ENCODE results near the gene PLCD1.
"Not testable (repeated sequence)": the region's sequence is repeated elsewhere in the genome, so short reads cannot be mapped to it uniquely, and the experiment has no call there.

Gene PLCD1

DNA sequence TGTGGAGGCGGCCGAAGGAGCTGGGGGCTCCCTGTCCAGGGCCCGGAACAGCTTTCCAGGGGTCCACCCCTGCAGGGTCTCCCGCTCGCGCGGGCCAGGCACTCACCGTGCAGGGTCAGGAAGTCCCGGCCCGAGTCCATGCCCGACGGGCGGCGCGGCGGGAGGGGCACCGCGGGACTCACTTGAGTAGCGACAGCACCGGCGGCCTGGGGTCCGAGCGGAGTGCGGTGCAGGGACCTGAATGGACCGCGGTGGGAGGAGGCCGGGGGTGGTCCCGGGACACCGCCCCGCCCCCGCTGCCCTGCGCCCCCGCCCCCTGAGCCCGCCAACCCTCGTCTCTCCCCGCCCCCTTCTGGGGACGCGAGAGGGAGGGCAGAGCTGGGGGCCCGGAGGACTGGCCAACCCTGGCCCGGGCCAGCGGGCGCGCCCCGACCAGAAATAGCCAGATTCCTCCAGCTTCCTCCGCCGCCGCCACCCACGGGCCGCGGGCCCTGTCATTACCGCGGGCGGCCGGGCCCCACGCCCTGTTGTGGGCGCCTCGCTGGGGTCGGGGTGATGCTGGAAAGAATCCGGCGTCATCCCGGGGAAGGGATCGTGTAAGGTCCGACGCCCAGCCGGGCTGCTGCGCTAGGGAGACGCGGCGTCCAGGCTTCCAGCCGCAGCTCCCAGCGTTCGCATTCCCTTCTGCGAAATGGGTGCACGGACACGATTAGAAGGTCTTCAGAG, at the start of gene PLCD1:
PLCD1 (minus strand) TSS at position 243 of the 726 bp plus-strand sequence; CDS start at position 140, 103 bp downstream.
- DNase-seq (ENCODE audit: low read depth) = peak; percentile 20

DNA sequence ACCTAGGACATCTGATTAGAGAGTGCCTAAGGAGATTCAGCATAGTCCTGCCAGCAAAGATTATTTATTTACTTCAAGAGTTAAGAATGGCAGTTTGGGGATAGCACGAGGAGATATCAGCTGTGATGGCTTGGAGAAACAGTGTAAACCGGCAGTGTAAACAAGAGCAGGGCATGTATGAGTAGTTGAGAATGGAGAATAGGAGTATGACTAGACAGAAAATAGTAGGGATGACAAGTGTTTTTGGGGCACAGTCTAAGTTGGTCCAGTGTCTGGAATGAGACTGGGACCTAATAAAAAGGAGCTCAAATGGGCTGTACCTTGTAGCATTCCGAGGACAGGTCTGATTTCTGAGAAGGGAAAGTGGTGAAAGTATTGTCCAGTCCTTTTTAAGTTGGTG, 47.6 kb upstream of the PLCD1 start:
- DNase-seq (ENCODE audit: low read depth) = not testable (repeated sequence)

DNA sequence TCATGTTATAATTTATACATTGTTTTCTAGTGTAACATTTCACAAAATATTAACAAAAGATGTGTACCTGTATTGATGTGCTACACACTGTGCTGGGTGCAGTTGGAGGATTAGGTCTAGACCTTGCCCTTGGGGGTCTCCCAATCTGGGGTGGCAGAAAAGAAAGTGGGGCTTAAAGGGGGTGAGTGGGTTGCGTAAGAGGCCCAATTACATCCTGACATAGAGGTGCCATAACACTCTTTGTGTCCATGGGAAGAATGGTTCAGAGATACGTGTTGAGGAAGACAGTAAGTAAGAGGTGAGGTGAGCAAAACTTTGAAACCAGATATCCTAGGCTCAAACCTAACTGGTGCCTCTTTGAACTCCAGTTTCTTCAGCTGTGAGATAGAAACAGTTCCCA, 40.6 kb upstream of the PLCD1 start:
- no peak for DNase-seq (ENCODE audit: low read depth)

DNA sequence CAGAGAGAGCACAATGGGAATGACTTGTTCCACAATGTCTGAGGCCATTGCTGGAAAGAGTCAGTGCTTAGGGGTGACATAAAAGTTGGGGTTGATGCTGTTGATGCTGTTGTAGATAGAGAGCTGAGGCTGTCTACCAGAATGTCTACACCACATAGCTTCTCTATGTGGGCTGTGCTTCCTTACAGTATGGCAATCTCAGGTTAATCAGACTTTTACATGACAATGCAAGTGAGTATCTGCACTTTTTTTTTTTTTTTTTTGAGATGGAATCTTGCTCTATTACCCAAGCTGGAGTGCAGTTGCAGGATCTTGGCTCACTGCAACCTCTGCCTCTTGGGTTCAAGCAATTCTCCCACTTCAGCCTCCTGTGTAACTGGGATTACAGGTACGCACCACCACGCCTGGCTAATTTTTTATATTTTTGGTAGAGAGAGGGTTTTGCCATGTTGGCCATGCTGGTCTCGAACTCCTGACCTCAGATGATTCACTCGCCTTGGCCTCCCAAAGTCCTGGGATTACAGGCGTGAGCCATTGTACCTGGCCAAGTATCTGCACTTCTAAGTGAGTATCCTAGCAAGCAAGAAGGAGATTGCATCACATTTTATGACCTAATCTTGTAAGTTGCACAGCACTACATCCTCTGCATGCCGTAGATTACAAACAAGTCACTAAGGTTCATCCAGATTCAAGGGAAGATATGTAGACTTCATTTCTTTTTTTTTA, 38.2 kb upstream of the PLCD1 start:
- no peak for DNase-seq (ENCODE audit: low read depth)

DNA sequence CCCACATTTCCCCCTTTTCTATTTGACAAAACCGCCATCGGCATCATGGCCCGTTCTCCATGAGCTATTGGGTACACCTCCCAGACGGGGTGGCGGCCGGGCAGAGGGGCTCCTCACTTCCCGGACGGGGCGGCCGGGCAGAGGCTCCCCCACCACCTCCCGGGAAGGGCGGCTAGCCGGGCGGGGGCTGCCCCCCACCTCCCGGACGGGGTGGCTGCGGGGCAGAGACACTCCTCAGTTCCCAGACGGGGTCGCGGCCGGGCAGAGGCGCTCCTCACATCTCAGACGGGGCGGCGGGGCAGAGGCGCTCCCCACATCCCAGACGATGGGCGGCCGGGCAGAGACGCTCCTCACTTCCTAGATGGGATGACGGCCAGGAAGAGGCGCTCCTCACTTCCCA, 35.0 kb upstream of the PLCD1 start:
- DNase-seq (ENCODE audit: low read depth) = not testable (repeated sequence)

DNA sequence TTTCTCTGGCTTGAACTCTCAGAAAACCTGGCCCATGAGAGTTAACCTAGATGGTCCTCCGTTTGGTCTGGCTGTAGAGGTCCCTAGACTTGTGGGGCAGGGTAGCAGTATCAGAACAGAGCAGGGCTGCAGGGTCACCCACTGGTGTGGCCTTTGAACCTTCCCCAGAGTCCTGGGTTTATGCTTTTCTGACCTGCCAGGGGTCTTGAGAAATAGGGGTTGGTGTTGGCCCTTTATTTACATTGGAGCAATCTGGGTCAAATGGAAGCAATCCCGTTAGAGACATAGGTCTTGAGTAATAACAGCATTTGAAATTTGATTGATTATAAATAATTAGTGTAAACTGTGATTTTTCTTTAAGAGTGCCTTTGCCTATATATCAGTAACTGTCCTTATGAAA, 33.4 kb upstream of the PLCD1 start:
- no peak for DNase-seq (ENCODE audit: low read depth)

DNA sequence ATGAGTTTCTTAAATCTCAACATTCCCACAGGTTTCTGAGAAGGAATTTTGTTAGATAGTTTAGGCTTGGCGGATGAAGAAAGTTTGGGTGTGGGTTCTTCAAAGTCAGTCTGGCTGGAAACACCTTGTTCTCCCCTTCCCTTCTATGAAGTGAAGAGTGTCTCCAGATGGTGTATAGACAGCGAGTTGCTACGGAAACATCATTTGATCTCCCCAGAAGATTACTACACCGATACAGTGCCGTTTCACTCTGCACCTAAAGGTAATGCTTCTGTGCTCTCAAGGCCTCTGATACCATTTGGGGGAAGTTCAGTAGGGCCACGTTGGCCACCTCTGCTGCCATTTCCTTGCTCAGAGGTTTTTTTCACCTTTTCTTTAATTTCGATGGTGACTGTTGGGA, 30.1 kb upstream of the PLCD1 start:
- no peak for DNase-seq (ENCODE audit: low read depth)

DNA sequence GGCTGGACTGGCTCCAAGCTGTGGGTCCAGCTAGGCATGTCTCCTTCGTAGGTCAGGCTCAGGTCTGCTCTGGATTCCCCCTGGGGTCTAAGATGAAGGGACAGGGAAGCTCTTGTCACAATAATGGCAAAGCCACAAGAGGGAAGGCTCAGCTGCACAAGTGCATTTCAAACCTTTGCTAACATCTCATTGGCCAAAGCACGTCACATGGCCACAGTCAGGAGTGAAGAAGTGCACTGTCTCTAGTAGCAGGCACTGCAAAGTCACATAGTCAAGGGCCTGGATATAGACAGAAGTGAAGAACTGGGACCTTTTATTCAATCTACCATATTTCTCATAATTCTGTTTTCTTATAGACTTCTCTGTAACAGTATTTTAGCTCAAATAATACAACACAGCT, 29.7 kb upstream of the PLCD1 start:
- no peak for DNase-seq (ENCODE audit: low read depth)

DNA sequence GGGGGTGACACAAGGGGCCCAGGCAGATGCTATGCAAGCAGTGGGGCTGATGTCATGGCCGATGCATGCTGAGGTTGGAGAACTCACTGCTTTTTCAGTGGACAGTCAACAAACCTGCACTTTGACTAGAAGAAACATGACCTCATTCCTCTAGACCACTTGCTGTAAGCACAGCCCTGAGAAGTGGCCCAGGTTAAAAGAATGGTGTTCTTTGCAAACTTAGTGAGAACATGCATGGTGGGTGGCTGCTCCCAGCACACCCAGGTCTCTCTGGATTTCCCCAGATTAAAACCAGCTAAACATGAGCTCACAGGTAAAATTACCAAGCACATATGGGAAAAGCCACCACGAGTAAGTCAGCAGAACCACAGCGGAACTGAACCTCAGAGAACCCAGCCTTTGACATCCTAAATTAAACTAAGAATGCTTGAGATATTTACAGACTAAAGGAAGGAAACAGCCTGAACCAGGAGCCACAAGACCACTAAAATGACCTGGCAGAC, 25.1 kb upstream of the PLCD1 start:
- DNase-seq (ENCODE audit: low read depth) = no peak

DNA sequence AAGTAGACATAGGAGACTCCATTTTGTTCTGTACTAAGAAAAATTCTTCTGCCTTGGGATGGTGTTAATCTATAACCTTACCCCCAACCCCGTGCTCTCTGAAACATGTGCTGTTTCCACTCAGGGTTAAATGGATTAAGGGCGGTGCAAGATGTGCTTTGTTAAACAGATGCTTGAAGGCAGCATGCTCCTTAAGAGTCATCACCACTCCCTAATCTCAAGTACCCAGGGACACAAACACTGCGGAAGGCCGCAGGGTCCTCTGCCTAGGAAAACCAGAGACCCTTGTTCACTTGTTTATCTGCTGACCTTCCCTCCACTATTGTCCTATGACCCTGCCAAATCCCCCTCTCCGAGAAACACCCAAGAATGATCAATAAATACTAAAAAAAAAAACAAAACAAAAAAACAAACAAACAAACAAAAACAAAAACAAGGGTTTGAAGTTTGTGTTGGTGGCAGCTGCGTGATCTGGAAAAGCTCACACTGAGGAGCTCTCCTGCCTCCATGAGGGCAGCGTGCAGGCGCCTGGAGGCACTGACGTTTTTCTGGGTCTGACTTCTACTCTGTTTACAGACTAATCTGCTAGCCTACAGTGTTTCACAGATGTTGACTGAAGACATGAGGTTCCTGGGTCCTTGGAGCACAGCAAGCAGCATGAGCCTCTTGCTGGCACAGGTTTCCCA, 24.5 kb upstream of the PLCD1 start:
- DNase-seq (ENCODE audit: low read depth) = not testable (repeated sequence)

DNA sequence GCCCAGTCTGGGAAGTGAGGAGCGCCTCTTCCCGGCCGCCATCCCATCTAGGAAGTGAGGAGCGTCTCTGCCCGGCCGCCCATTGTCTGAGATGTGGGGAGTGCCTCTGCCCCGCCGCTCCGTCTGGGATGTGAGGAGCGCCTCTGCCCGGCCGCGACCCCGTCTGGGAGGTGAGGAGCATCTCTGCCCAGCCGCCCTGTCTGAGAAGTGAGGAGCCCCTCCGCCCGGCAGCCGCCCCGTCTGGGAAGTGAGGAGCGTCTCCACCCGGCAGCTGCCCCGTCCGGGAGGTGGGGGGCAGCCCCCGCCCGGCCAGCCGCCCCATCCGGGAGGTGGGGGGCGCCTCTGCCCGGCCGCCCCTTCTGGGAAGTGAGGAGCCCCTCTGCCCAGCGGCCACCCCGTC, 23.8 kb upstream of the PLCD1 start:
- not testable (repeated sequence) for DNase-seq (ENCODE audit: low read depth)

DNA sequence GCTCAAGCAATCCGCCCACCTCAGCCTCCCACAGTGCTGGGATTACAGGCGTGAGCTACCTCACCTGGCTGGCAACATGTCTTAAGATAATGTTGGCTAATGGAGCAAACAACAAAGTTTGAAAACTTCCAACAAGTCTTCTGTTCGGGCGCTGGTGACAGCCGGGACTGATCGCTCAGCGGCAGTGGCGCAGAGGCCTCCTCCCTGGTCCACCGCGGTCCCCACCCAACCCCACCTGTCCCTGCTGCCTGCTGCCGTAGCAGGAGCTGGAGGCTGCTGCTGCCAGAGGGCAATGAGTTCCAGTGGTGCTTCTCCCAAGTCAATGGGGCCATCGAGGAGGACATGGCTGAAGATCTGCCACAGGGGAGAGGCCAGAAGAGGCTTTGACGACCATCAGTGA, 21.7 kb upstream of the PLCD1 start:
- DNase-seq (ENCODE audit: low read depth) = no peak

DNA sequence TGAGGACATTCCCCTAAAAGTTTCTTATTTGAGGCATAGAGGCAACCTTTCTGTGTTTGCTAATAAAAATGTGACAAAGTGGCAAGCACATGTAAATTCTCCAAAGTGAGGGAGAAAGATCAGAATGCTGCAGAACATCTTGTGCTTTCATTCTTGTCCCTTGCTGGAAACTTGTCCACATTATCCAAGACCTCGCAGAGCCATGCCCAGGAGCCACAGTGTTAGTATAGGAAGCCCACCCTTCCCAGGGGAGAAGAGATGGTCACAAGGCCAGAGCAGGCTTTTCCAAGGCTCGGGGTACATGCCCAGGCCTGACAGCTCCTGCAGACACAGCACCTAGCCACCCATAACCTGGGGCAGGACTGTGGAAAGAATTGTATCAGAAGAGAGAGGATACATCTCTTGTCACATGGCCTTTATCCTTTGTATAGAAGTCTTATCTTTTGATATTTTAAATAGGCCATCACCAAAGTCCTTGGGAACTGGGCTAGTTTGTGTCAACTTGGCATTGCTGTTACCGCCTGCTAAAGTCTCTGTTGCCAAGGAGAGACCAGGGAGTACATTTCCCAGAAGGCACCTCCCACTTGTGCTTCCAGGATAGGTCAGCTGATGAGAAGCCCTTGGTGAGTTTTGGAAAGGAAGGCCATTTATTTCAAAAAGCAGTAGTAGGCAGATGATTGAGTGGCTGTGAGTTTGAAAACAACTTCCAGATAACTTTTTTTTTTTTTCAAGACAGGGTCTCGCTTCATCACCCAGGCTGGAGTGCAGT, 20.1 kb upstream of the PLCD1 start:
- DNase-seq (ENCODE audit: low read depth) = no peak

DNA sequence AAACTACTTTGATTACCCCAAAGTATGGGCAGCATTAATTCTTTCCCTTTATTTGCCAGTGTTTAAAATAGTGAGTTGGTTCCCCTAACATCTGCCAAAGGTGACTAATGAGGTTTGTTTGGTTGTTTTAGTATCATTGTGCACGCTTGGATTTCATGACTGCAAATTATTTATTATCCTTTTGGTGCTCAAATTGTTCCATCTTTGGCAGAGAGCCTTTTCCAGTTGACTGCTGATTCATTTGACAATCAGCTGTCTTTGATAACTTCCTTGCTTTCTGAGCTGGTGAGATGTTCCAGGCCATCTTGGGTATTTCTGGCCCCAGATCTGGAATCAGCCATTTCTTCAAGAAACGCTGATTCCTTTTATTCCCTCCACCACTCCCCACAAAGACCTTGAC, 18.5 kb upstream of the PLCD1 start:
- no peak for DNase-seq (ENCODE audit: low read depth)

DNA sequence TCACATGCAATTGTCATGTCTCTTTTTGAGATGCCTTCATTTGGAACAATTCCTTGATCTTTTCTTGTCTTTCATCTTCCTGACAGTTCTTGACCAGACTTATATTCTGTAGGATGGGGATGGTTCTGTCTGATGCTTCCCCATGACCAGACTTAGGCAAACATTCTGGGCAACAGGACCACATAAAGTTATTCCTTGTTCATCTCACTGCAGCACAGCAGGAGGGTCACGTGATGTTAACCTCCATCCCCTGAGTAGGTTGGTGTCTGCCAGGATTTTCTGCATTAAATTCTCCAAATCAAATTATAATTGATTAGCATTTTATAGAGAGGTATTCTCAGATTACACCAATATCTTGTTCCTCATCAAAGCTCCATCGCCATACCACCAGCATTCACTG, 17.4 kb upstream of the PLCD1 start:
- DNase-seq (ENCODE audit: low read depth) = no peak

DNA sequence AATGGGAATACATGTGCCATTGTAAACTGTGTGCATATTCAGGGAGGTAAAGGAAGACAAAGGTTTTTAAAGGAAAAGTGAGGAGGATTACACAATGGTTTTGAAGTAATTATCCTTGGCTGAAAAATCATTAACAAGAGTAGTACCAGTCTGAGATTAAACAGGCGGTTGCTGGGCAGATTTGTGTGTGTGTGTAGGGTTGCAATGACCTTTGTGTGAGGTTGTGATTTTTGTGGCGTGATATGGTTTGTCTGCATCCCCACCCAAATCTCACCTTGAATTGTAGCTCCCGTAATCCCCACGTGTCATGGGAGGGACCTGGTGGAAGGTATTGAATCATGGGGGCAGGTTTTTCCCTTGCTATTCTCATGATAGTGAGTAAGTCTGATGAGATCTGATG, 16.6 kb upstream of the PLCD1 start:
- no peak for DNase-seq (ENCODE audit: low read depth)

DNA sequence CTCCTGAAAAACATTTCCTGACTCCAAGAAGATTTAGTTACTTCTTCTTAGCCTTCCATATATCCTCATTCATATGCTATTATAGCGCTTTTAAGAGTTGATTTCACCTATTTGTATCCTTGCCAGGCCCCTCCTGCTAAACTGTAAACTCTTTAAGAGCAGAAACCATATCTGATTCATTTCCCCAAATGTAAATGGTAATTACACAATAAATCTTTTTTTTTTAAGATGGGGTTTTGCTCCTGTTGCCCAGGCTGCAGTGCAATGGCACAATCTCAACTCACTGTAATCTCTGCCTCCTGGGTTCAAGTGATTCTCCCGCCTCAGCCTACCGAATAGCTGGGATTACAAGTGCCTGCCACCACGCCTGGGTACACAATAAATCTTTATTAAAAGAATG, 14.0 kb upstream of the PLCD1 start:
- no peak for DNase-seq (ENCODE audit: low read depth)

DNA sequence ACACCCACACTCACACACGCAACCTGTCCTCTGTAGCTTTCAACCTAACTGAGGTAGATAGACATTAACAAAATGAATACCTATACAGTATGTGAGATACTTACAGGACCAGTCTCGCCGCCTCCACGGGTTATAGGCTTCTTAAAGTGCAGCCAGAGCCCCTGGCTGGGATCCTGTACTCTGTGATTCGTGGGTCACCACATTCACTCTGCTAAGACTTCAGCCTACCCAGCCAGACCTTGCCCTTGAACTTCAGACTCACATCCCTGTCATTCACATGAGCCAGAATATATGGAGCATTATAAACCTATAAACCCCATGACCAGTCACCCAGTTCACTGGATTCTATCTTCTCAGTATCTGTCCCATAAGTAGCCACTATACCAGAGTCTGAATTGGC, 11.0 kb upstream of the PLCD1 start:
- DNase-seq (ENCODE audit: low read depth) = no peak

DNA sequence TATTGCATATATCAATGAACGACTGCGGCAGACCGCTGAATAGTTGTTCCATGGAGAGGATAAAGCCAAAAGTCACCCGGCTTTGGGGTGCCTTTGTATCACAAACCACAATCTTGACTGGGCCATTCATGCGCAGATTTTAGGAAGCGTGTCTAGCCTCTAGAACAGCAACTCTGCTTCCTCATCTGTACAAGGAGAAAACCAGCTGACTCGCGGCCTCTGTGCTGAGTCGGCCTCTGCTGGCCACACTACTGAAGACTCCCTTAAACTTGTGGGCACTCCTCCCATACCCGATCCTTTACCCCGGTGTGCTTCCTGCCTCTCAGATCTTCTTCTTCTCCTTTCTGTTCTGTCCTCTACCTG, 10.4 kb upstream of the PLCD1 start:
- peak; percentile 33 for DNase-seq (ENCODE audit: low read depth)

DNA sequence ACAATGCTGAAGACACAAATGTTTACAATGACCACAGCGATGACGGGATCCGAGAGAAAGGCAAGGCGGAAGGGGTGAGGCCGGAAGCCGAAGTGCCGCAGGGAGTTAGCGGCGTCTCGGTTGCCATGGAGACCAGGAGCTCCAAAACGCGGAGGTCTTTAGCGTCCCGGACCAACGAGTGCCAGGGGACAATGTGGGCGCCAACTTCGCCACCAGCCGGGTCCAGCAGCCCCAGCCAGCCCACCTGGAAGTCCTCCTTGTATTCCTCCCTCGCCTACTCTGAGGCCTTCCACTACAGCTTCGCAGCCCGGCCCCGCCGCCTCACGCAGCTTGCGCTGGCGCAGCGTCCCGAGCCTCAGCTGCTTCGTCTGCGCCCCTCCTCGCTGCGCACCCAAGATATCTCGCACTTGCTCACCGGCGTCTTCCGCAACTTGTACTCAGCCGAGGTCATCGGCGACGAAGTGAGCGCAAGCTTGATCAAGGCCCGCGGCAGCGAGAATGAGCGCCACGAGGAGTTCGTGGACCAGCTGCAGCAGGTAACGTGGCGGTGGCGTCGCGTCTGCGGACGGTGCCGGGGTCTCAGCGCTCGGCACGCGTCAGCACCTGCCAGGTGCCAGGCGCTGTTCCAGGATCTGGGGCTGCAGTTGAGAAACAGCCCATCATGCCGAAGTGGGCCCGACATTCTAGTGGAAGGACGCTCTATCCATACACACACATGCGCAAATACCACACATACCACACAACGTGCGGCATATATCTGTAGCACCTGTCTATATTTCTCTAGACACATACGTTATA, 9.9 kb upstream of the PLCD1 start, which contains the start of gene DLEC1:
DLEC1 (plus strand) TSS at position 108 of the 798 bp plus-strand sequence; CDS start at position 126, 18 bp downstream.
- DNase-seq (ENCODE audit: low read depth) = peak; percentile 68

DNA sequence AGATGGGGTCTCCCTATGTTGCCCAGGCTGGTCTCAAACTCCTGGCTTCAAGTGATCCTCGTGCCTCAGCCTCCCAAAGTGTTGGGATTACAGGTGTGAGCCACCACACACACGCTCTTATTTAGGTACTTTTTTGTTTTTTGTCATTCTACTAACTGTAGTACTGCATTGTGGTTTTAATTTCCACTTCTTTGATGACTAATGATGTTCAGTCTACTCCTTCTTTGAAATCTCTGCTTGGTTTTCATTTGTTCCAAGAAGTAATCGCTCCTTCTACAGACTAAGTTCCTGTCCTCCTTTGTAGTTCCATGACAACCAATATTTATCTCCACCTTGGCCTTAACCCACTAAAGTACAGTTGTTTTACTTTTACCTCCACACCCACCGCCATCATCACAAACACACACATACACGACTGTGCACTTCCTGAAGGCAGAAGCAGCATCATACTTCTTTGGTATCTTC, 9.0 kb upstream of the PLCD1 start:
- no peak for DNase-seq (ENCODE audit: low read depth)

All from activated T-cell treated with anti-CD3 and anti-CD28 coated beads for 1 hour (primary cell).